Mesothelial cell of epicardium (in vitro differentiated cells): Measurements from ENCODE around the gene DPH5. TPM values are rescaled to one million over a fixed set of nuclear protein-coding genes. Genes with fewer than 3 reads are reported as not detected.

Experiments
- DNase-seq, 2 experiments: peaks; one replicate each; pipeline ENCODE4 v3.0.0; 2021; ENCODE audit warnings: low spot score in 2 of 2; ENCODE audit not compliant: unreplicated experiment in 2 of 2
- H3K27ac Mint-ChIP-seq: 2 replicates; pipeline ENCODE4 v1.8.0; 2021; ENCODE audit warnings: mixed read lengths
- H3K27me3 Mint-ChIP-seq: 2 replicates; pipeline ENCODE4 v1.8.0; 2021; ENCODE audit warnings: low read depth, mixed read lengths
- H3K36me3 Mint-ChIP-seq: 2 replicates; pipeline ENCODE4 v1.8.0; 2021; ENCODE audit warnings: mixed read lengths
- H3K4me1 Mint-ChIP-seq: 2 replicates; pipeline ENCODE4 v1.8.0; 2021; ENCODE audit warnings: mixed read lengths
- H3K4me3 Mint-ChIP-seq: 2 replicates; pipeline ENCODE4 v1.8.0; 2021; ENCODE audit warnings: mild to moderate bottlenecking, moderate library complexity, mixed read lengths
- H3K9me3 Mint-ChIP-seq: 2 replicates; pipeline ENCODE4 v1.8.0; 2021; ENCODE audit warnings: mixed read lengths
- total RNA-seq: library from RNA; stranded (reverse); gene quantifications from 3 replicates; pipeline ENCODE4 v1.2.1, GENCODE V29; 2021
- TF ChIP-seq, protein P1 (sequence below): fragments of 200-600 bp; sonication (generic); IDR thresholded peaks from one replicate; pipeline ENCODE4 v1.5.0; 2021; ENCODE audit warnings: antibody characterized with exemption; ENCODE audit not compliant: unreplicated experiment

Gene DPH5
- total RNA-seq, 1 donor from 2014 or later, result 61.7 TPM

DNA sequence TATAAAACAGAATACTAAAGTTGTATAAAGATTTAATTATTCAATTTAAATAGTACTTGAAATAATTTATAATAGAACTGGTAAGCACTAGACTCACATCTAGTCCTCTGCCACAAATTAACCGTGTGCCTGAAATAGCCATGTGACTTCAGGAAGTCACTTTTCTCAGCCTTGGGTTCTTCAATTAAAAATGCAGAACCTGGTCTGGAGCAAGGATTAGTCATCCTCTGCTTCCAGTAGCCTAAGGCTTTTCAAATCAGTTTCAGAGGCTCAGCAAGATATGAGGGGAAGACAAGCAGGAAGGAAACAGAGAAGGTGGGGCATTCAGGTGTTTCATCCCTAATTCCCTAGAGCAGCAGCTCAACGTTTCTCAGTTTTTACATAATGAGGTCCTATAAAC, 23.0 kb downstream of the DPH5 start:
- Mint-ChIP-seq H3K27me3 (no peaks in the 10 kb centered on the region), H3K27ac (no peak overlapping the region), H3K36me3 (peaks cover 21% of the 10 kb centered on the region), H3K9me3 (peaks cover 3% of the 10 kb centered on the region), H3K4me1 (peaks cover 3% of the 10 kb centered on the region), H3K4me3 (no peak overlapping the region)
- no peak for DNase-seq
- TF ChIP-seq, protein P1, sequence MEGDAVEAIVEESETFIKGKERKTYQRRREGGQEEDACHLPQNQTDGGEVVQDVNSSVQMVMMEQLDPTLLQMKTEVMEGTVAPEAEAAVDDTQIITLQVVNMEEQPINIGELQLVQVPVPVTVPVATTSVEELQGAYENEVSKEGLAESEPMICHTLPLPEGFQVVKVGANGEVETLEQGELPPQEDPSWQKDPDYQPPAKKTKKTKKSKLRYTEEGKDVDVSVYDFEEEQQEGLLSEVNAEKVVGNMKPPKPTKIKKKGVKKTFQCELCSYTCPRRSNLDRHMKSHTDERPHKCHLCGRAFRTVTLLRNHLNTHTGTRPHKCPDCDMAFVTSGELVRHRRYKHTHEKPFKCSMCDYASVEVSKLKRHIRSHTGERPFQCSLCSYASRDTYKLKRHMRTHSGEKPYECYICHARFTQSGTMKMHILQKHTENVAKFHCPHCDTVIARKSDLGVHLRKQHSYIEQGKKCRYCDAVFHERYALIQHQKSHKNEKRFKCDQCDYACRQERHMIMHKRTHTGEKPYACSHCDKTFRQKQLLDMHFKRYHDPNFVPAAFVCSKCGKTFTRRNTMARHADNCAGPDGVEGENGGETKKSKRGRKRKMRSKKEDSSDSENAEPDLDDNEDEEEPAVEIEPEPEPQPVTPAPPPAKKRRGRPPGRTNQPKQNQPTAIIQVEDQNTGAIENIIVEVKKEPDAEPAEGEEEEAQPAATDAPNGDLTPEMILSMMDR, result no peak

DNA sequence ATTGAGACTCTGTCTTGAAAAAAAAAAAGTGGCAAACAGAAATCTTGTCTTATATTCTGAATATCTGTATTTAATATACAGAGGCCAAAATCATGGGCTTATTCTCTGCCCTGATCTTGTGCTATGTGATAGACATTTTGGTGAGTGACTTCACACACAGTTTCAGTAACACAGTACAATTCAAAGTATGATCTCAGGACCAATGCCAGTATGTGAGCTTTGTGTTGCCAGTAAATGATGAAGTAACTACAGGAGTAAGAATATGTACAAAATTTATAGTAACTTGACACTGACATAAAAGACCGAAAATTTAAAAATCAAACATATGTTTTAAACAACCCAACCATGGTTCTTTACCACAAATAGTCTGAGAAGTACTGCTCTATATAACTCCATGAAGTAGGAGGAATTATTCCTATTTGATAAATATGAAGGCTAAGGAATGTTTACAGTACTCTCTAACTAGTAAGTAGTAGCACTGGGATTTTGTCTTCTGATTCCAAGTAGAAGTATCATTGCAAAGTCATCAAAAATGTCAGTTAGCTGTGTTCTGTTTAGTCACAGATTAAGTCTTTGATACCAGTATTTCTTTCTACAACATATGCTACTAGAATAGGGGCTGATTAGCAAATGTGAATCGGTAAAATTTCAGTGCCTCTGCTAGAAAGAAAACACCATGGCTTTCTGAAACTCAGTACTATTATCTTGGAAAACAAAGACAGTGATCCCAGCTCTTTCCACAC, 25.3 kb downstream of the DPH5 start:
- DNase-seq, result no peak
- Mint-ChIP-seq H3K9me3 (peaks cover 3% of the 10 kb centered on the region), H3K27me3 (no peaks in the 10 kb centered on the region)

DNA sequence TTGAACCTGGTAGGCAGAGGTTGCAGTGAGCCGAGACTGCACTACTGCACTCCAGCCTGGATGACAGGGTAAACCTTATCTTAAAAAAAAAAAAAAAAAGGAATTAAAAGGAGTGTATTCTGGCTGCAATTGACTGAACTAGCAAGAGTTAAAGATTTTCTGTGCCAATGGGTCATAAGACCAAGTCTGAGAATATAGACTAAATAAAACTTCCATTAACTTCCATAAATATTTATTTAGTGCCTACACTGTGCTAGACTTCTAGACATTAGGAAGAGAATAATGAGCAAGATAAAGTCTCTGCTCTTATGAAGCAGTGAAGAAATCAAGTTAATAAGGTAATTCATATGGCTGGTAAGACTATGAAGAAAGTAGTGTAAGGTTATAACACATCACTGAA, 27.2 kb downstream of the DPH5 start:
- TF ChIP-seq, protein P1, result no peak
- no peaks in the 10 kb centered on the region for H3K27me3 Mint-ChIP-seq
- peaks cover 3% of the 10 kb centered on the region for H3K4me1 Mint-ChIP-seq
- peaks cover 28% of the 10 kb centered on the region for H3K36me3 Mint-ChIP-seq
- no peak overlapping the region for H3K27ac Mint-ChIP-seq
- no peak overlapping the region for H3K4me3 Mint-ChIP-seq
- H3K9me3 Mint-ChIP-seq, result peaks cover 3% of the 10 kb centered on the region
- no peak for DNase-seq

More for the DNA sequence above, 25.3 kb downstream of the DPH5 start:
- peaks cover 3% of the 10 kb centered on the region for H3K4me1 Mint-ChIP-seq
- H3K4me3 Mint-ChIP-seq, result no peak overlapping the region
- no peak overlapping the region for H3K27ac Mint-ChIP-seq
- TF ChIP-seq, protein P1, result no peak
- peaks cover 28% of the 10 kb centered on the region for H3K36me3 Mint-ChIP-seq

DNA sequence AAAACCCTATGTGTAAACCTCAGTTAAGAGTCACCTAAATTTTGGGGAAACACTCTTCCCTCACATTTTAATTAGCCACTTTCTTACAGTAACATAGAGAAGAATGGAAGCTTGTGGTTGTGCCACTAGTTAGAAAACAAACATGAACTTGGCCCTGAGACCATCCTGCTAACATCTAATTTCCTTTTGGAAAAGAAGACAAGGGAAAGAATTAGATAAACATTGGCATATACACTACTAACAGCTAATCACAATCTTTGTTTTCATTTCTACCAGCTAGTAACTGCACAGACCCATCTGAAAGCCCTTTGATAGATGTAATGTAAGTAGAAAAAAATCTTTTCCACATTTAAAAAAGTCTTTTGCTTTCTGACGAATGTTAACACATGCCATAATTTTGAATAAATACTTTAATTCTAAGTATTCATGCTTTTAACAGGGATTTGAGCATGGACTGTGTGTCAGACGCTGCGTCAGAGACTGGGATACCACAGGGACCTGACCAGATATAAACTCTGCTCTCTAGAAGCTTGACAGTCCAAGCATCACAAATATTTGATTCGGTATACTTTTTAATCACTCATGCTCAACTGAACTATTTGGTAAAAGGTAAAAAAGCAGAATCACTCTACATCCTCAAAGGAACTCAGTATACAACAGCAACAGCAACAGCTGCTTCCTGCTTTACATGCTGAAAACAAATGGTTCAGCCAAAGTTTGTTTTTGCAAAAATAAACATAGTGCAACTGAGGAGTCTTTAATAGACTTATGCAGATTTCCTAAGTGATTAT, 30.2 kb downstream of the DPH5 start:
- H3K9me3 Mint-ChIP-seq, result peaks cover 3% of the 10 kb centered on the region
- H3K4me1 Mint-ChIP-seq, result no peaks in the 10 kb centered on the region
- H3K27me3 Mint-ChIP-seq, result no peaks in the 10 kb centered on the region
- H3K27ac Mint-ChIP-seq, result no peak overlapping the region
- H3K4me3 Mint-ChIP-seq, result no peak overlapping the region
- TF ChIP-seq, protein P1, result no peak
- no peak for DNase-seq
- H3K36me3 Mint-ChIP-seq, result peaks cover 38% of the 10 kb centered on the region

DNA sequence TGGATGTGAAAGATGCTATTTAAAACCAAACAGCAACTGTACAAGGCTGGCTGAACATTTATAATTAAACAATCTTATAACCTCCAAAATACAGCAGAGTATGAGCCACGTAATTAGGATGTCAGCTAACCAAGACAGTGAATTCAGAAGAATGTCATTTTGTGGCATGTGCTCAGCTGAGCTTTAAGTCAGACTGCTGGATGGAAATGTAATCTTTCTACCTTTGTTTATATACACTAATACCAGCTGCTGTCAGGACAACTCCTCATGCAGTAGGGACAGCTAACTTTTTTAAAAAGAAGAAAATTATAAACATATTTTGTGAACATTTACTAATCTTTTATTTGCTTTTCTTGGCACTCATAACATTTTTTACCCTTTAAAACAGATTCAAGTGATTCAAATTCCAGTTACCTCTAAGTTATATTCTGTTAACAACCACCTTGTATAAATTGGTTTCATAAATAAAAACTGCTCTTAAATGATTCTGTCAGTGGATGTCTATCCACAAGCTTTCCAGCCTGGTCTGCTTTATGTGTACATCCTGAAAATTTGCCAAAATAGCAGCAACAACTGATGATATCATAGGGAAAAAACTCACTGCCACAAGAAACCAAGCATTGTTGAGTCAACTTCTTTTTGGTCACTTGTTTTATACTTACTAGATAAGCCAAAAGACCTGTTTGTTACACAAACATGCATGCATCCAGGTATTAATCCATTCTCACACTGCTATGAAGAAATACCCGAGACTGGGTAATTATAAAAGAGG, 36.1 kb downstream of the DPH5 start:
- TF ChIP-seq, protein P1, result no peak
- H3K27ac Mint-ChIP-seq, result peak overlapping the region; percentile 35
- H3K36me3 Mint-ChIP-seq, result peaks cover 29% of the 10 kb centered on the region
- no peaks in the 10 kb centered on the region for H3K9me3 Mint-ChIP-seq
- no peaks in the 10 kb centered on the region for H3K27me3 Mint-ChIP-seq
- H3K4me3 Mint-ChIP-seq, result no peak overlapping the region
- peaks cover 3% of the 10 kb centered on the region for H3K4me1 Mint-ChIP-seq
- DNase-seq, result no peak
